GM18505 (cell line): Measurements from ENCODE around the gene POU4F3.
"Not testable (repeated sequence)": the region's sequence is repeated elsewhere in the genome, so short reads cannot be mapped to it uniquely, and the experiment has no call there.

Source experiments
- ATAC-seq: cut with Tn5 transposase; IDR thresholded peaks from one replicate; pipeline ENCODE4 v1.9.1; 2021; ENCODE audit not compliant: unreplicated experiment
- POLR2A ChIP-seq: IDR thresholded peaks from 4 replicates; pipeline ENCODE4 v1.6.1; 2011; ENCODE audit warnings: borderline replicate concordance; ENCODE audit not compliant: insufficient read depth, insufficient read length; ENCODE audit errors: extremely low read depth

Gene POU4F3

GRCh38 chr5:146338774-146339714, at the start of gene POU4F3:
POU4F3 (plus strand) TSS chr5:146338839; CDS start chr5:146339113, 274 bp downstream.
- no peak for TF ChIP-seq POLR2A
- ATAC-seq = no peak

GRCh38 chr5:146290318-146290717, 48.3 kb upstream of the POU4F3 start:
- TF ChIP-seq POLR2A = no peak
- no peak for ATAC-seq

GRCh38 chr5:146291421-146292074, 47.1 kb upstream of the POU4F3 start:
- TF ChIP-seq POLR2A = no peak
- ATAC-seq = peak; percentile 94

GRCh38 chr5:146296245-146296644, 42.4 kb upstream of the POU4F3 start:
- no peak for ATAC-seq
- TF ChIP-seq POLR2A = no peak

- ATAC-seq = not testable (repeated sequence)
Observed at GRCh38 chr5:146298920-146299319, 39.7 kb upstream of the POU4F3 start.

- no peak for TF ChIP-seq POLR2A
- ATAC-seq = no peak
Observed at GRCh38 chr5:146301626-146302025, 37.0 kb upstream of the POU4F3 start.

- no peak for ATAC-seq
- no peak for TF ChIP-seq POLR2A
Observed at GRCh38 chr5:146302406-146302805, 36.2 kb upstream of the POU4F3 start.

- no peak for TF ChIP-seq POLR2A
- ATAC-seq = no peak
Observed at GRCh38 chr5:146306838-146307237, 31.8 kb upstream of the POU4F3 start.

- no peak for TF ChIP-seq POLR2A
- no peak for ATAC-seq
Observed at GRCh38 chr5:146307796-146308195, 30.8 kb upstream of the POU4F3 start.

- ATAC-seq = no peak
- TF ChIP-seq POLR2A = no peak
Observed at GRCh38 chr5:146310540-146310939, 28.1 kb upstream of the POU4F3 start.

- ATAC-seq = no peak
- TF ChIP-seq POLR2A = no peak
Observed at GRCh38 chr5:146311278-146311677, 27.4 kb upstream of the POU4F3 start.

GRCh38 chr5:146313027-146313426, 25.6 kb upstream of the POU4F3 start:
- peak; percentile 69 for ATAC-seq

GRCh38 chr5:146321571-146321970, 17.1 kb upstream of the POU4F3 start:
- no peak for TF ChIP-seq POLR2A
- ATAC-seq = no peak

More at GRCh38 chr5:146313027-146313426, 25.6 kb upstream of the POU4F3 start:
- no peak for TF ChIP-seq POLR2A
